Stimulated activated CD4-positive, alpha-beta T cell treated with anti-CD3 and anti-CD28 coated beads, TNF-alpha, amount 100 ng/mL, for 4 hours (primary cell): ENCODE measurements around the gene PSMB3.
A peak's percentile ranks its signal among the peaks of the same experiment; 100 is the strongest.

Source experiments
- DNase-seq, 3 experiments: peaks; one replicate each; pipeline ENCODE4 v3.0.0-alpha.2; 2020; ENCODE audit warnings: low read depth in 3 of 3

The PSMB3 gene

GRCh38 chr17:38796451-38797157, 44.1 kb downstream of the PSMB3 start:
- no peak for DNase-seq

- DNase-seq: no peak
These were observed 44.6 kb downstream of the PSMB3 start for GRCh38 chr17:38797158-38797490.

- DNase-seq: no peak
These were observed 45.3 kb downstream of the PSMB3 start for GRCh38 chr17:38797828-38798227.

- peak in 2 of 3 experiments; percentile 12 to 15 for DNase-seq
These were observed 46.3 kb downstream of the PSMB3 start for GRCh38 chr17:38798614-38799500.

- DNase-seq: peak; percentile 65 to 76 (median 70)
These were observed 47.1 kb downstream of the PSMB3 start, which contains the start of gene PIP4K2B for GRCh38 chr17:38799501-38800236. PIP4K2B (minus strand) TSS chr17:38799556; CDS start chr17:38799424, 132 bp downstream.

GRCh38 chr17:38800237-38800760, 47.8 kb downstream of the PSMB3 start:
- DNase-seq: no peak

- no peak for DNase-seq
These were observed 57.3 kb downstream of the PSMB3 start for GRCh38 chr17:38809828-38810227.
